ENCODE results near the gene CCND1.
"Not testable (repeated sequence)": the region's sequence is repeated elsewhere in the genome, so short reads cannot be mapped to it uniquely, and the experiment has no call there.

The CCND1 gene

GRCh38 chr11:69609351-69609750, 31.6 kb upstream of the CCND1 start:
- TF ChIP-seq ZNF274 (IDR thresholded peaks at IDR 0.05; ENCODE audit: low read depth, low read length), result no peak
- H3K4me3 ChIP-seq (ENCODE audit: low read length), result no peak overlapping the region

- H3K4me3 ChIP-seq (ENCODE audit: low read length), result no peak overlapping the region
- no peak for TF ChIP-seq ZNF274 (IDR thresholded peaks at IDR 0.05; ENCODE audit: low read depth, low read length)
Observed at GRCh38 chr11:69611548-69612526, 29.1 kb upstream of the CCND1 start.

GRCh38 chr11:69613594-69613993, 27.4 kb upstream of the CCND1 start:
- no peak overlapping the region for H3K4me3 ChIP-seq (ENCODE audit: low read length)
- TF ChIP-seq ZNF274 (IDR thresholded peaks at IDR 0.05; ENCODE audit: low read depth, low read length), result no peak

- no peak overlapping the region for H3K4me3 ChIP-seq (ENCODE audit: low read length)
- no peak for TF ChIP-seq ZNF274 (IDR thresholded peaks at IDR 0.05; ENCODE audit: low read depth, low read length)
Observed at GRCh38 chr11:69614085-69614484, 26.9 kb upstream of the CCND1 start.

- no peak overlapping the region for H3K4me3 ChIP-seq (ENCODE audit: low read length)
- TF ChIP-seq ZNF274 (IDR thresholded peaks at IDR 0.05; ENCODE audit: low read depth, low read length), result no peak
Observed at GRCh38 chr11:69615545-69616278, 25.2 kb upstream of the CCND1 start.

GRCh38 chr11:69617220-69617619, 23.7 kb upstream of the CCND1 start:
- no peak overlapping the region for H3K4me3 ChIP-seq (ENCODE audit: low read length)
- TF ChIP-seq ZNF274 (IDR thresholded peaks at IDR 0.05; ENCODE audit: low read depth, low read length), result no peak

- H3K4me3 ChIP-seq (ENCODE audit: low read length), result no peak overlapping the region
- TF ChIP-seq ZNF274 (IDR thresholded peaks at IDR 0.05; ENCODE audit: low read depth, low read length), result no peak
Observed at GRCh38 chr11:69617682-69618081, 23.3 kb upstream of the CCND1 start.

GRCh38 chr11:69618237-69618636, 22.7 kb upstream of the CCND1 start:
- no peak for TF ChIP-seq ZNF274 (IDR thresholded peaks at IDR 0.05; ENCODE audit: low read depth, low read length)

GRCh38 chr11:69620683-69621290, 20.2 kb upstream of the CCND1 start:
- no peak for TF ChIP-seq ZNF274 (IDR thresholded peaks at IDR 0.05; ENCODE audit: low read depth, low read length)
- H3K4me3 ChIP-seq (ENCODE audit: low read length), result no peak overlapping the region

More at GRCh38 chr11:69618237-69618636, 22.7 kb upstream of the CCND1 start:
- no peak overlapping the region for H3K4me3 ChIP-seq (ENCODE audit: low read length)

GRCh38 chr11:69622097-69622681, 18.8 kb upstream of the CCND1 start:
- not testable (repeated sequence) for H3K4me3 ChIP-seq (ENCODE audit: low read length)

- H3K4me3 ChIP-seq (ENCODE audit: low read length), result no peak overlapping the region
- TF ChIP-seq ZNF274 (IDR thresholded peaks at IDR 0.05; ENCODE audit: low read depth, low read length), result no peak
Observed at GRCh38 chr11:69624293-69624692, 16.7 kb upstream of the CCND1 start.

- no peak overlapping the region for H3K4me3 ChIP-seq (ENCODE audit: low read length)
- TF ChIP-seq ZNF274 (IDR thresholded peaks at IDR 0.05; ENCODE audit: low read depth, low read length), result no peak
Observed at GRCh38 chr11:69625476-69625875, 15.5 kb upstream of the CCND1 start.

- H3K4me3 ChIP-seq (ENCODE audit: low read length), result no peak overlapping the region
- no peak for TF ChIP-seq ZNF274 (IDR thresholded peaks at IDR 0.05; ENCODE audit: low read depth, low read length)
Observed at GRCh38 chr11:69627551-69627950, 13.4 kb upstream of the CCND1 start.

- no peak for TF ChIP-seq ZNF274 (IDR thresholded peaks at IDR 0.05; ENCODE audit: low read depth, low read length)
- H3K4me3 ChIP-seq (ENCODE audit: low read length), result no peak overlapping the region
Observed at GRCh38 chr11:69630017-69630416, 10.9 kb upstream of the CCND1 start.

Data from GM08714 (cell line).